ENCODE measurements around the gene RNF7.
"Not testable (repeated sequence)": the region's sequence is repeated elsewhere in the genome, so short reads cannot be mapped to it uniquely, and the experiment has no call there.

RNF7 gene

GRCh38 chr3:141738022-141738890, at the start of gene RNF7:
Gene RNF7, plus strand, starts transcription at chr3:141738298. Its CDS starts 44 bp downstream, at chr3:141738342.
- H3K27ac ChIP-seq (ENCODE audit: low read depth, low read length): peak within 1 kb of the TSS; percentile 96
- peaks cover 11% of the 10 kb centered on the region for H3K4me1 ChIP-seq (ENCODE audit: control insufficient read depth, insufficient read depth, low read length)
- no peaks in the 10 kb centered on the region for H3K36me3 ChIP-seq (ENCODE audit: control insufficient read depth, insufficient read depth, low read length)
- H3K4me3 ChIP-seq (ENCODE audit: low read length): peak within 1 kb of the TSS; percentile 100
- no peaks in the 10 kb centered on the region for H3K27me3 ChIP-seq (ENCODE audit: control insufficient read depth, insufficient read depth, low read length)
- H3K9ac ChIP-seq (ENCODE audit: low read length): peak within 1 kb of the TSS; percentile 99

- no peak overlapping the region for H3K27ac ChIP-seq (ENCODE audit: low read depth, low read length)
- H3K4me1 ChIP-seq (ENCODE audit: control insufficient read depth, insufficient read depth, low read length): no peaks in the 10 kb centered on the region
- no peaks in the 10 kb centered on the region for H3K36me3 ChIP-seq (ENCODE audit: control insufficient read depth, insufficient read depth, low read length)
- H3K9ac ChIP-seq (ENCODE audit: low read length): no peak overlapping the region
- H3K27me3 ChIP-seq (ENCODE audit: control insufficient read depth, insufficient read depth, low read length): no peaks in the 10 kb centered on the region
- no peak overlapping the region for H3K4me3 ChIP-seq (ENCODE audit: low read length)
These were observed 47.5 kb upstream of the RNF7 start for GRCh38 chr3:141690431-141691072.

GRCh38 chr3:141691471-141691870, 46.6 kb upstream of the RNF7 start:
- H3K36me3 ChIP-seq (ENCODE audit: control insufficient read depth, insufficient read depth, low read length); H3K4me3 ChIP-seq (ENCODE audit: low read length); H3K9ac ChIP-seq (ENCODE audit: low read length); H3K27ac ChIP-seq (ENCODE audit: low read depth, low read length); H3K27me3 ChIP-seq (ENCODE audit: control insufficient read depth, insufficient read depth, low read length); H3K4me1 ChIP-seq (ENCODE audit: control insufficient read depth, insufficient read depth, low read length): not testable (repeated sequence)

GRCh38 chr3:141692973-141693372, 45.1 kb upstream of the RNF7 start:
- H3K36me3 ChIP-seq (ENCODE audit: control insufficient read depth, insufficient read depth, low read length); H3K27me3 ChIP-seq (ENCODE audit: control insufficient read depth, insufficient read depth, low read length); H3K9ac ChIP-seq (ENCODE audit: low read length); H3K27ac ChIP-seq (ENCODE audit: low read depth, low read length); H3K4me3 ChIP-seq (ENCODE audit: low read length); H3K4me1 ChIP-seq (ENCODE audit: control insufficient read depth, insufficient read depth, low read length): not testable (repeated sequence)

- Histone ChIP-seq H3K4me3 (ENCODE audit: low read length) (no peak overlapping the region), H3K9ac (ENCODE audit: low read length) (no peak overlapping the region), H3K27me3 (ENCODE audit: control insufficient read depth, insufficient read depth, low read length) (no peaks in the 10 kb centered on the region), H3K36me3 (ENCODE audit: control insufficient read depth, insufficient read depth, low read length) (no peaks in the 10 kb centered on the region), H3K4me1 (ENCODE audit: control insufficient read depth, insufficient read depth, low read length) (no peaks in the 10 kb centered on the region), H3K27ac (ENCODE audit: low read depth, low read length) (no peak overlapping the region)
These were observed 38.8 kb upstream of the RNF7 start for GRCh38 chr3:141699324-141699723.

GRCh38 chr3:141699897-141700296, 38.2 kb upstream of the RNF7 start:
- Histone ChIP-seq H3K9ac (ENCODE audit: low read length) (no peak overlapping the region), H3K4me1 (ENCODE audit: control insufficient read depth, insufficient read depth, low read length) (no peaks in the 10 kb centered on the region), H3K4me3 (ENCODE audit: low read length) (no peak overlapping the region), H3K27ac (ENCODE audit: low read depth, low read length) (no peak overlapping the region), H3K27me3 (ENCODE audit: control insufficient read depth, insufficient read depth, low read length) (no peaks in the 10 kb centered on the region), H3K36me3 (ENCODE audit: control insufficient read depth, insufficient read depth, low read length) (no peaks in the 10 kb centered on the region)

GRCh38 chr3:141703367-141703766, 34.7 kb upstream of the RNF7 start:
- not testable (repeated sequence) for H3K27ac ChIP-seq (ENCODE audit: low read depth, low read length); H3K4me1 ChIP-seq (ENCODE audit: control insufficient read depth, insufficient read depth, low read length); H3K9ac ChIP-seq (ENCODE audit: low read length); H3K36me3 ChIP-seq (ENCODE audit: control insufficient read depth, insufficient read depth, low read length); H3K4me3 ChIP-seq (ENCODE audit: low read length); H3K27me3 ChIP-seq (ENCODE audit: control insufficient read depth, insufficient read depth, low read length)

- no peaks in the 10 kb centered on the region for H3K27me3 ChIP-seq (ENCODE audit: control insufficient read depth, insufficient read depth, low read length)
- no peak overlapping the region for H3K9ac ChIP-seq (ENCODE audit: low read length)
- no peak overlapping the region for H3K27ac ChIP-seq (ENCODE audit: low read depth, low read length)
- no peaks in the 10 kb centered on the region for H3K4me1 ChIP-seq (ENCODE audit: control insufficient read depth, insufficient read depth, low read length)
- H3K4me3 ChIP-seq (ENCODE audit: low read length): no peak overlapping the region
- no peaks in the 10 kb centered on the region for H3K36me3 ChIP-seq (ENCODE audit: control insufficient read depth, insufficient read depth, low read length)
These were observed 30.3 kb upstream of the RNF7 start for GRCh38 chr3:141707741-141708203.

GRCh38 chr3:141708367-141708766, 29.7 kb upstream of the RNF7 start:
- Histone ChIP-seq H3K27ac (ENCODE audit: low read depth, low read length) (no peak overlapping the region), H3K9ac (ENCODE audit: low read length) (no peak overlapping the region), H3K4me1 (ENCODE audit: control insufficient read depth, insufficient read depth, low read length) (no peaks in the 10 kb centered on the region), H3K27me3 (ENCODE audit: control insufficient read depth, insufficient read depth, low read length) (no peaks in the 10 kb centered on the region), H3K36me3 (ENCODE audit: control insufficient read depth, insufficient read depth, low read length) (no peaks in the 10 kb centered on the region), H3K4me3 (ENCODE audit: low read length) (no peak overlapping the region)

GRCh38 chr3:141709126-141709770, 28.9 kb upstream of the RNF7 start:
- H3K36me3 ChIP-seq (ENCODE audit: control insufficient read depth, insufficient read depth, low read length): no peaks in the 10 kb centered on the region
- no peak overlapping the region for H3K9ac ChIP-seq (ENCODE audit: low read length)
- no peaks in the 10 kb centered on the region for H3K27me3 ChIP-seq (ENCODE audit: control insufficient read depth, insufficient read depth, low read length)
- no peaks in the 10 kb centered on the region for H3K4me1 ChIP-seq (ENCODE audit: control insufficient read depth, insufficient read depth, low read length)
- no peak overlapping the region for H3K4me3 ChIP-seq (ENCODE audit: low read length)
- no peak overlapping the region for H3K27ac ChIP-seq (ENCODE audit: low read depth, low read length)

- no peak overlapping the region for H3K4me3 ChIP-seq (ENCODE audit: low read length)
- H3K4me1 ChIP-seq (ENCODE audit: control insufficient read depth, insufficient read depth, low read length): no peaks in the 10 kb centered on the region
- no peaks in the 10 kb centered on the region for H3K27me3 ChIP-seq (ENCODE audit: control insufficient read depth, insufficient read depth, low read length)
- H3K9ac ChIP-seq (ENCODE audit: low read length): no peak overlapping the region
- H3K27ac ChIP-seq (ENCODE audit: low read depth, low read length): no peak overlapping the region
- no peaks in the 10 kb centered on the region for H3K36me3 ChIP-seq (ENCODE audit: control insufficient read depth, insufficient read depth, low read length)
These were observed 28.0 kb upstream of the RNF7 start for GRCh38 chr3:141710121-141710520.

GRCh38 chr3:141710888-141711616, 27.0 kb upstream of the RNF7 start:
- Histone ChIP-seq H3K27me3 (ENCODE audit: control insufficient read depth, insufficient read depth, low read length) (no peaks in the 10 kb centered on the region), H3K27ac (ENCODE audit: low read depth, low read length) (no peak overlapping the region), H3K9ac (ENCODE audit: low read length) (no peak overlapping the region), H3K4me1 (ENCODE audit: control insufficient read depth, insufficient read depth, low read length) (no peaks in the 10 kb centered on the region), H3K4me3 (ENCODE audit: low read length) (no peak overlapping the region), H3K36me3 (ENCODE audit: control insufficient read depth, insufficient read depth, low read length) (no peaks in the 10 kb centered on the region)
